Suprapubic skin (tissue), 4 donors: ENCODE data around the gene MTAP. TPM values are rescaled to one million over a fixed set of nuclear protein-coding genes. Genes with fewer than 3 reads are reported as not detected.

Experiments used
- DNase-seq, 2 donors: peaks; one replicate each; pipeline ENCODE4 v3.0.0-alpha.2; 2019; ENCODE audit warnings: low spot score in 2 of 2
- H3K27ac ChIP-seq: fragments of 200-600 bp; sonication (generic); one replicate; pipeline ENCODE4 v1.5.1; 2019
- H3K27me3 ChIP-seq: fragments of 200-600 bp; sonication (generic); one replicate; pipeline ENCODE4 v1.5.1; 2019
- H3K36me3 ChIP-seq: fragments of 200-600 bp; sonication (generic); one replicate; pipeline ENCODE4 v1.5.1; 2019
- H3K4me1 ChIP-seq: fragments of 200-600 bp; sonication (generic); one replicate; pipeline ENCODE4 v1.5.1; 2019
- H3K4me3 ChIP-seq: fragments of 200-600 bp; sonication (generic); one replicate; pipeline ENCODE4 v1.5.1; 2019; ENCODE audit warnings: mild to moderate bottlenecking
- H3K9me3 ChIP-seq: fragments of 200-600 bp; sonication (generic); one replicate; pipeline ENCODE4 v1.5.1; 2019
- CTCF ChIP-seq, 2 donors: fragments of 200-600 bp in 1 of 2; fragments of 450-650 bp in 1 of 2; sonication (generic) in 1 of 2; IDR thresholded peaks; one replicate each; pipeline ENCODE4 v1.5.1; 2016 to 2019; ENCODE audit warnings: antibody characterized with exemption in 2 of 2, mild to moderate bottlenecking in 1 of 2, moderate library complexity in 1 of 2
- EP300 ChIP-seq: sonication (generic); formaldehyde crosslinking; IDR thresholded peaks from one replicate; pipeline ENCODE4 v1.6.1; 2017; ENCODE audit warnings: antibody characterized with exemption
- POLR2A ChIP-seq, 2 donors: fragments of 450-650 bp; IDR thresholded peaks; one replicate each; pipeline ENCODE4 v1.6.1; 2017; ENCODE audit warnings: antibody characterized with exemption in 2 of 2, mild to moderate bottlenecking in 2 of 2, moderate library complexity in 2 of 2
- POLR2AphosphoS5 ChIP-seq, 3 donors: sonication (generic); formaldehyde crosslinking; IDR thresholded peaks; one replicate each; pipeline ENCODE4 v1.6.1; 2017; ENCODE audit warnings: antibody characterized with exemption in 3 of 3
- whole genome bisulfite sequencing: methylation state at CpG from one replicate; pipeline ENCODE4 v1.1.5; 2018; 5-methylcytosine and 5-hydroxymethylcytosine counted together
- total RNA-seq, 4 donors: library from RNA; depleted of rRNA; stranded (reverse); fragments of >200 nt; gene quantifications; one replicate each; pipeline ENCODE4 v1.1.0, GENCODE V29; 2016

MTAP gene
- total RNA-seq, 4 donors from 2014 or later, result 15.2 to 24.9 (median 22.1) TPM

- no peak for DNase-seq
- H3K4me1 ChIP-seq, result peaks cover 8% of the 10 kb centered on the region
- TF ChIP-seq POLR2AphosphoS5 (IDR thresholded peaks at IDR 0.05) (no peak), EP300 (no peak), POLR2A (IDR thresholded peaks at IDR 0.05) (no peak), CTCF (IDR thresholded peaks at IDR 0.05) (no peak)
- no peaks in the 10 kb centered on the region for H3K27me3 ChIP-seq
- H3K27ac ChIP-seq, result no peak overlapping the region
- peaks cover 53% of the 10 kb centered on the region for H3K36me3 ChIP-seq
- no peaks in the 10 kb centered on the region for H3K9me3 ChIP-seq
- H3K4me3 ChIP-seq, result no peak overlapping the region
- 99% methylated on average over 3 of the region's 3 CpGs for WGBS
These were observed 32.7 kb downstream of the MTAP start for GRCh38 chr9:21835121-21835520.

GRCh38 chr9:21836437-21837161 is 34.2 kb downstream of the MTAP start:
- H3K27ac ChIP-seq, result no peak overlapping the region
- 60% methylated on average over 7 of the region's 7 CpGs for WGBS
- no peak for DNase-seq
- peaks cover 5% of the 10 kb centered on the region for H3K4me1 ChIP-seq
- H3K9me3 ChIP-seq, result no peaks in the 10 kb centered on the region
- H3K36me3 ChIP-seq, result peaks cover 55% of the 10 kb centered on the region
- no peak for TF ChIP-seq CTCF (IDR thresholded peaks at IDR 0.05)
- H3K27me3 ChIP-seq, result no peaks in the 10 kb centered on the region
- H3K4me3 ChIP-seq, result no peak overlapping the region

GRCh38 chr9:21837501-21837900 is 35.1 kb downstream of the MTAP start:
- H3K27ac ChIP-seq, result no peak overlapping the region
- no peaks in the 10 kb centered on the region for H3K4me1 ChIP-seq
- no peaks in the 10 kb centered on the region for H3K27me3 ChIP-seq
- 86% methylated on average over 6 of the region's 6 CpGs for WGBS
- H3K9me3 ChIP-seq, result no peaks in the 10 kb centered on the region
- TF ChIP-seq CTCF (IDR thresholded peaks at IDR 0.05) (no peak), POLR2AphosphoS5 (IDR thresholded peaks at IDR 0.05) (no peak), EP300 (no peak), POLR2A (IDR thresholded peaks at IDR 0.05) (no peak)
- DNase-seq, result no peak
- no peak overlapping the region for H3K4me3 ChIP-seq
- H3K36me3 ChIP-seq, result peaks cover 58% of the 10 kb centered on the region

GRCh38 chr9:21840647-21841046 is 38.2 kb downstream of the MTAP start:
- Histone ChIP-seq H3K36me3 (peaks cover 39% of the 10 kb centered on the region), H3K27ac (no peak overlapping the region), H3K4me3 (no peak overlapping the region), H3K9me3 (peaks cover 6% of the 10 kb centered on the region), H3K4me1 (no peaks in the 10 kb centered on the region), H3K27me3 (no peaks in the 10 kb centered on the region)
- no peak for DNase-seq
- TF ChIP-seq CTCF (IDR thresholded peaks at IDR 0.05), result no peak
- TF ChIP-seq POLR2AphosphoS5 (IDR thresholded peaks at IDR 0.05), result no peak
- no peak for TF ChIP-seq POLR2A (IDR thresholded peaks at IDR 0.05)
- TF ChIP-seq EP300, result no peak
- WGBS, result 75% methylated on average over 2 of the region's 2 CpGs

GRCh38 chr9:21841133-21841532 is 38.7 kb downstream of the MTAP start:
- Histone ChIP-seq H3K27me3 (no peaks in the 10 kb centered on the region), H3K4me3 (no peak overlapping the region), H3K36me3 (peaks cover 39% of the 10 kb centered on the region), H3K27ac (no peak overlapping the region), H3K4me1 (no peaks in the 10 kb centered on the region), H3K9me3 (peaks cover 7% of the 10 kb centered on the region)
- TF ChIP-seq POLR2AphosphoS5 (IDR thresholded peaks at IDR 0.05) (no peak), EP300 (no peak), CTCF (IDR thresholded peaks at IDR 0.05) (no peak), POLR2A (IDR thresholded peaks at IDR 0.05) (no peak)
- 100% methylated on average over 1 of the region's 1 CpG for WGBS
- no peak for DNase-seq
